GM12873 (cell line): ENCODE measurements around the gene NDEL1.

ENCODE experiments used
- TF ChIP-seq, protein P1 (sequence below): IDR thresholded peaks from 2 replicates; pipeline ENCODE4 v1.5.1; 2012; ENCODE audit warnings: low read depth, mild to moderate bottlenecking, moderate library complexity, low read length, control low read depth; ENCODE audit not compliant: insufficient read depth; ENCODE audit errors: missing control alignments

NDEL1 gene

DNA sequence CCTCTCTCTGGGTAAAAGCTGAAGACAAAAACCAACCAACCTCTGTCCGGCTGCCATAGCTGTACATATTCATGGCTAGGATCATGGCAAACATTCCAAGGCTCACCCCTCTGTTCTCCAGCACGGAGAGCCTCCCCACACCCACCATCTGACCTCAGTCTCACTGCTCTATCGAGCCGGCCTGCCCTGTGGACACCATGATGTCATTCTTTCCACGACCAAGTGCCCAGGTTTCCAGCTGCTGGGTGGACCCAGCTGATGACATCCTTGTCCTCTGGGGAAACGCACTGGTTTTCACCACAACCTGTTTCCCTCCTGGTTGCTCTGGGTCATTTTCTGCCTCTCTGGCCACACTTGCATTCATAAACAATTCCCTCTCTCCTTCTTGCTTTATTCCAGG is 67.7 kb downstream of the NDEL1 start:
- TF ChIP-seq, protein P1, sequence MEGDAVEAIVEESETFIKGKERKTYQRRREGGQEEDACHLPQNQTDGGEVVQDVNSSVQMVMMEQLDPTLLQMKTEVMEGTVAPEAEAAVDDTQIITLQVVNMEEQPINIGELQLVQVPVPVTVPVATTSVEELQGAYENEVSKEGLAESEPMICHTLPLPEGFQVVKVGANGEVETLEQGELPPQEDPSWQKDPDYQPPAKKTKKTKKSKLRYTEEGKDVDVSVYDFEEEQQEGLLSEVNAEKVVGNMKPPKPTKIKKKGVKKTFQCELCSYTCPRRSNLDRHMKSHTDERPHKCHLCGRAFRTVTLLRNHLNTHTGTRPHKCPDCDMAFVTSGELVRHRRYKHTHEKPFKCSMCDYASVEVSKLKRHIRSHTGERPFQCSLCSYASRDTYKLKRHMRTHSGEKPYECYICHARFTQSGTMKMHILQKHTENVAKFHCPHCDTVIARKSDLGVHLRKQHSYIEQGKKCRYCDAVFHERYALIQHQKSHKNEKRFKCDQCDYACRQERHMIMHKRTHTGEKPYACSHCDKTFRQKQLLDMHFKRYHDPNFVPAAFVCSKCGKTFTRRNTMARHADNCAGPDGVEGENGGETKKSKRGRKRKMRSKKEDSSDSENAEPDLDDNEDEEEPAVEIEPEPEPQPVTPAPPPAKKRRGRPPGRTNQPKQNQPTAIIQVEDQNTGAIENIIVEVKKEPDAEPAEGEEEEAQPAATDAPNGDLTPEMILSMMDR, result no peak

GRCh38 chr17:8503807-8504206 is 68.1 kb downstream of the NDEL1 start:
- TF ChIP-seq, protein P1, result no peak

- TF ChIP-seq, protein P1, result no peak
Measured at GRCh38 chr17:8504460-8505207, 69.0 kb downstream of the NDEL1 start.

DNA sequence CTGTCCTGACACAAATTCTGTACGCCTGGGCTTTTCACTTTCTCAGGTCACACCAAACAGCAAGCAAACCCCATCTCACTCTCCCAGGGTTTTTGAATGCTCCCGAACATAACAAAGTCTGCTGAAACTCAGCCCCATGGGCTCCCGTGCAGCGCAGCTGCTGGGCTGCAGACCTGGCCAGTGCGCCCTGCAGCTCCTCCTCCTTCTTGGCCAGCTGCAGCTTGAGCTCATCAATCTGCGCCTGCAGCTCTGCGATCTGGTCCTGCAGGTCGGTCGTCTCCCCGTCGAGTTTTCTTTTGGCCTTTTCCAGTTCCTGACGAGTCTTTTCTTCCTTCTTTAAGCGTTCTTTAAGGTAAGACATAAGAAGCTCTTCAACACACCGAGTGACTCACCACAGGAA is 70.5 kb downstream of the NDEL1 start:
- TF ChIP-seq, protein P1, result no peak

DNA sequence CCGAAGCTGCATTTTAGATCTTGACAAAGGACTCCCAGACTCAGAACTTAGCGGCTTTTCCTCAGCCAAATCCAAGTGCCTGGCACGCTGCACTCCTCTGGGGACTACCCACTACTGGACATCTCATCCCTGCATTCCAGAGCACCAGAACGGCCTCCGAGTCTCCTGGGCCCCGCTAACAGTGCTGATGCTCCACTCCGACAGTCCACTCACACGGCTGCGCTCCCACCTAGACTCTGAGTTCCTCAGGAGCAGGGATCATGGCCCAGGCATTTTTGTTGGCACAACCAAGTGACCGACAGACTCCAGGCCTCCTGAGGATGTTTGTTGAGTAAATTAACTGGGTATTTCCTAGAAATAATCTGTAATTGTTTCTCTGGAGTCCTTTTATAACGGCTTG is 79.1 kb downstream of the NDEL1 start:
- TF ChIP-seq, protein P1, result no peak
